Measurements from ENCODE around the gene DPYD. TPM values are rescaled to one million over a fixed set of nuclear protein-coding genes. Genes with fewer than 3 reads are reported as not detected.

Gene DPYD
- total and polyA plus RNA-seq, 12 donors, result 4.1 to 22.0 (median 7.0) TPM

- no peak for ATAC-seq
- Histone ChIP-seq H3K27me3 (no peaks in the 10 kb centered on the region), H3K4me3 (no peak overlapping the region), H3K4me1 (peaks cover 0 to 7% (median 0%) of the 10 kb centered on the region in 9 donors), H3K36me3 (no peaks in the 10 kb centered on the region), H3K9me3 (no peaks in the 10 kb centered on the region), H3K27ac (no peak overlapping the region)
- TF ChIP-seq CTCF (IDR thresholded peaks at IDR 0.05), result no peak
- no peak for DNase-seq
- 2% methylated on average over 1 of the region's 1 CpG for WGBS, 2 donors
- intact Hi-C loops (cut with DNase I), result no loop called here
Observed at GRCh38 chr1:97806326-97806725, 114.5 kb downstream of the DPYD start.

GRCh38 chr1:97805093-97805492 is 115.7 kb downstream of the DPYD start:
- no peak for ATAC-seq
- intact Hi-C loops (cut with DNase I), result no loop called here

GRCh38 chr1:97803026-97803425 is 117.8 kb downstream of the DPYD start:
- Histone ChIP-seq H3K9me3 (no peaks in the 10 kb centered on the region), H3K27me3 (no peaks in the 10 kb centered on the region), H3K27ac (no peak overlapping the region), H3K36me3 (peaks cover 0 to 11% (median 0%) of the 10 kb centered on the region in 9 donors), H3K4me3 (no peak overlapping the region), H3K4me1 (peaks cover 0 to 10% (median 2%) of the 10 kb centered on the region in 9 donors)
- TF ChIP-seq CTCF (IDR thresholded peaks at IDR 0.05), result no peak
- ATAC-seq (no peak), DNase-seq (no peak)
- 88 to 94% methylated on average over 3 of the region's 3 CpGs for WGBS, 2 donors
- intact Hi-C loops (cut with DNase I), result no loop called here

More at GRCh38 chr1:97805093-97805492, 115.7 kb downstream of the DPYD start:
- TF ChIP-seq CTCF (IDR thresholded peaks at IDR 0.05), result no peak
- Histone ChIP-seq H3K4me3 (no peak overlapping the region), H3K4me1 (peaks cover 0 to 7% (median 0%) of the 10 kb centered on the region in 9 donors), H3K27me3 (no peaks in the 10 kb centered on the region), H3K9me3 (no peaks in the 10 kb centered on the region), H3K27ac (no peak overlapping the region), H3K36me3 (no peaks in the 10 kb centered on the region)
- WGBS, 2 donors, result 72 to 83% methylated on average over 2 of the region's 2 CpGs
- no peak for DNase-seq

GRCh38 chr1:97802011-97802410 is 118.8 kb downstream of the DPYD start:
- intact Hi-C loops (cut with DNase I), result no loop called here
- 34 to 53% methylated on average over 2 of the region's 2 CpGs for WGBS, 2 donors
- Histone ChIP-seq H3K9me3 (no peaks in the 10 kb centered on the region), H3K4me3 (no peak overlapping the region), H3K36me3 (peaks cover 0 to 11% (median 0%) of the 10 kb centered on the region in 9 donors), H3K27me3 (no peaks in the 10 kb centered on the region), H3K4me1 (peaks cover 0 to 20% (median 3%) of the 10 kb centered on the region in 9 donors), H3K27ac (no peak overlapping the region)
- TF ChIP-seq CTCF (IDR thresholded peaks at IDR 0.05), result no peak
- ATAC-seq (no peak), DNase-seq (no peak)

Data from heart right ventricle (tissue), 16 donors.